Stomach (tissue), 9 donors: Measurements from ENCODE around the gene STK36. TPM values are rescaled to one million over a fixed set of nuclear protein-coding genes. Genes with fewer than 3 reads are reported as not detected.

Source experiments
- DNase-seq, 2 donors: peaks; one replicate each; pipeline versions ENCODE4 v3.0.0 to v3.0.0-alpha.2; 2013 to 2019
- H3K27ac ChIP-seq, 5 donors: fragments of 200-600 bp in 4 of 5; sonication (generic) in 4 of 5; one replicate each; pipeline ENCODE4 v1.5.1; 2013 to 2019; ENCODE audit warnings: mild to moderate bottlenecking in 1 of 5, moderate library complexity in 1 of 5
- H3K27me3 ChIP-seq, 3 donors: fragments of 200-600 bp; sonication (generic); one replicate each; pipeline ENCODE4 v1.5.1; 2017 to 2019; ENCODE audit warnings: mixed run types in 1 of 3
- H3K36me3 ChIP-seq, 4 donors: fragments of 200-600 bp; sonication (generic); 1 replicate in 3 of 4; 2 replicates in 1 of 4; pipeline ENCODE4 v1.5.1; 2016 to 2019
- H3K4me1 ChIP-seq, 4 donors: fragments of 200-600 bp; sonication (generic); one replicate each; pipeline ENCODE4 v1.5.1; 2016 to 2019
- H3K4me3 ChIP-seq, 4 donors: fragments of 200-600 bp; sonication (generic) in 3 of 4; one replicate each; pipeline ENCODE4 v1.5.1; 2016 to 2019; ENCODE audit warnings: mild to moderate bottlenecking in 1 of 4
- H3K9me3 ChIP-seq, 4 donors: fragments of 200-600 bp; sonication (generic); one replicate each; pipeline ENCODE4 v1.5.1; 2016 to 2019
- EP300 ChIP-seq: sonication (generic); formaldehyde crosslinking; IDR thresholded peaks from one replicate; pipeline ENCODE4 v1.6.1; 2017; ENCODE audit warnings: antibody characterized with exemption
- POLR2A ChIP-seq, 4 donors: fragments of 450-650 bp; IDR thresholded peaks; one replicate each; pipeline ENCODE4 v1.6.1; 2016; ENCODE audit warnings: antibody characterized with exemption in 4 of 4, control low read depth in 2 of 4, mild to moderate bottlenecking in 1 of 4, moderate library complexity in 1 of 4
- POLR2AphosphoS5 ChIP-seq, 3 donors: sonication (generic); formaldehyde crosslinking; IDR thresholded peaks; one replicate each; pipeline ENCODE4 v1.6.1; 2016; ENCODE audit warnings: antibody characterized with exemption in 3 of 3
- WGBS, 5 donors: extraction: QIAGEN DNeasy Blood & Tissue Kit in 3 of 5; methylation state at CpG; one replicate each; pipeline versions ENCODE4 v1.1.5 to v1.1.7; 2013 to 2018; 5-methylcytosine and 5-hydroxymethylcytosine counted together
- intact Hi-C: fragments of 100-400 bp; cut with DNase I; formaldehyde crosslinking; loops from one replicate; pipeline ENCODE4 v1.15.1; 2023; ENCODE audit warnings: low total_unique reads
- polyA plus RNA-seq, 3 donors: library from polyadenylated mRNA; stranded (reverse); fragments of 200-250 nt; gene quantifications; one replicate each; pipeline ENCODE4 v1.2.3, GENCODE V29; 2013
- total RNA-seq, 5 donors: library from RNA; depleted of rRNA; stranded (reverse); fragments of >200 nt; gene quantifications; one replicate each; pipeline versions ENCODE4 v1.1.0 to v1.2.3, GENCODE V29; 2014 to 2016
- TF ChIP-seq, protein P1 (sequence below), 7 experiments: fragments of 450-650 bp in 4 of 7; fragments of 200-600 bp in 3 of 7; sonication (generic) in 3 of 7; IDR thresholded peaks; one replicate each; pipeline ENCODE4 v1.5.1; 2016 to 2019; ENCODE audit warnings: antibody characterized with exemption in 7 of 7, control low read depth in 2 of 7, mild to moderate bottlenecking in 1 of 7
- donor health status: healthy with polysubstance abuse.
- donor health status: Bipolar disorder and iron deficiency.
- donor health status: healthy.

STK36 gene
- total and polyA plus RNA-seq, 8 donors = 3.8 to 253 (median 27.6) TPM

DNA sequence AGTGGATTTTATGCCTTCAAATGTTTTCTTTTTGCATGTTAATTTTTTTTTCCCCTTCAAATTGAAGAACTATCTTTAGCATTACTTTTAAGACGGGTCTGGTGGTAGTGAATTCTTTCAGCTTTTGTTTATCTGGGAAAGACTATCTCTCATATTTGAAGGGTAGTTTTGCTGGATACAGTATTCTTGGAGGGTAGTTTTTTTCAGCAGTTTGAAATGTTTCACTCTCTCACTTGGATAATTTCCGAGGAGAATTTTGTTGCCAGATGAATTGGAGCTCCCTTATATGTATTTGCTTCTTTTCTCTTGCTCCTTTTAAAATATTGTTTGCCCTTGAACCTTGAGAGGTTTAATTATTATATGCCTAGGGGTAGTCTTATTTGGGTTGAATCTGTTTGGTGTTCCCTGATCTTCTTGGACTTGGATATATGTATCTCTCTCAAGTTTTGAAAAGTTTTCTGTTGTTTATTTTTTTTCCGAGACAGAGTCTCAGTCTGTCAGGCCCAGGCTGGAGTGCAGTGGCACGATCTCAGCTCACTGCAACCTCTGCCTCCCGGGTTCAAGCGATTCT, 54.2 kb downstream of the STK36 start:
- DNase-seq = no peak
- intact Hi-C loops = loop anchor here (10.0 kb wide), 1 partner anchor 109 kb away; the partner anchor contains the start of gene PRKAG3
- Histone ChIP-seq H3K27ac (no peak overlapping the region), H3K4me3 (no peak overlapping the region), H3K36me3 (peaks cover 0 to 24% (median 12%) of the 10 kb centered on the region in 4 donors), H3K9me3 (peaks cover 3 to 21% (median 12%) of the 10 kb centered on the region in 4 donors), H3K27me3 (no peaks in the 10 kb centered on the region), H3K4me1 (peaks cover 11 to 32% (median 18%) of the 10 kb centered on the region in 4 donors)
- 93 to 99% (median 98%) methylated on average over 6 of the region's 6 CpGs for WGBS, 5 donors
- TF ChIP-seq EP300 = no peak
- TF ChIP-seq, protein P1, sequence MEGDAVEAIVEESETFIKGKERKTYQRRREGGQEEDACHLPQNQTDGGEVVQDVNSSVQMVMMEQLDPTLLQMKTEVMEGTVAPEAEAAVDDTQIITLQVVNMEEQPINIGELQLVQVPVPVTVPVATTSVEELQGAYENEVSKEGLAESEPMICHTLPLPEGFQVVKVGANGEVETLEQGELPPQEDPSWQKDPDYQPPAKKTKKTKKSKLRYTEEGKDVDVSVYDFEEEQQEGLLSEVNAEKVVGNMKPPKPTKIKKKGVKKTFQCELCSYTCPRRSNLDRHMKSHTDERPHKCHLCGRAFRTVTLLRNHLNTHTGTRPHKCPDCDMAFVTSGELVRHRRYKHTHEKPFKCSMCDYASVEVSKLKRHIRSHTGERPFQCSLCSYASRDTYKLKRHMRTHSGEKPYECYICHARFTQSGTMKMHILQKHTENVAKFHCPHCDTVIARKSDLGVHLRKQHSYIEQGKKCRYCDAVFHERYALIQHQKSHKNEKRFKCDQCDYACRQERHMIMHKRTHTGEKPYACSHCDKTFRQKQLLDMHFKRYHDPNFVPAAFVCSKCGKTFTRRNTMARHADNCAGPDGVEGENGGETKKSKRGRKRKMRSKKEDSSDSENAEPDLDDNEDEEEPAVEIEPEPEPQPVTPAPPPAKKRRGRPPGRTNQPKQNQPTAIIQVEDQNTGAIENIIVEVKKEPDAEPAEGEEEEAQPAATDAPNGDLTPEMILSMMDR (IDR thresholded peaks at IDR 0.05) = no peak
- no peak for TF ChIP-seq POLR2A (IDR thresholded peaks at IDR 0.05)
- TF ChIP-seq POLR2AphosphoS5 (IDR thresholded peaks at IDR 0.05) = no peak

DNA sequence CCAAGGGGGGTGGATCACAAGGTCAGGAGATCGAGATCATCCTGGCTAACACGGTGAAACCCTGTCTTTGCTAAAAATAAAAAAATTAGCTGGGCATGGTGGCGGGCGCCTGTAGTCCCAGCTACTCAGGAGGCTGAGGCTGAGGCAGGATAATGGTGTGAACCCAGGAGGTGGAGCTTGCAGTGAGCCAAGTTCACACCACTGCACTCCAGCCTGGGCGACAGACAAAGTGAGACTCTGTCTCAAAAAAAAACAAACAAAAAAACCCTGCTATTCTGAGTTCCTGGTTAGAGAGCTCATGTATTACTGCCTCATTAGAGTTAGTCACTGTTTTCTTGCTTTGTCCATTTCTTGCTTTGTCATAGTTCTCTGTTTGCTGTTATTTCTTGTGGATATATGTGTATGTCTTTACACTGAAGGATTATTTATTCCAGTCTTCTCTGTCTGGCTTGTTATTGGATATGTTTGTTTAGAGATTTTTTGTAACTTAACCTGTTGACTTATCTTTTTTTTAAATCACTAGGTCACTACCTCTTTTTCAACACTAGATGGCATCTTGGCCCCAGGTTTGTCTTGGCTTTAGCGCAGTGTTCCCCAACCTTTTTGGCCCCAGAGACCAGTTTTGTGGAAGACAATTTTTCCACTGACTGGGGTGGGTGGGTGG, 55.7 kb downstream of the STK36 start:
- WGBS, 5 donors = 92 to 99% (median 97%) methylated on average over 6 of the region's 6 CpGs
- peaks cover 0 to 24% (median 12%) of the 10 kb centered on the region in 4 donors for H3K36me3 ChIP-seq
- peaks cover 8 to 33% (median 16%) of the 10 kb centered on the region in 4 donors for H3K4me1 ChIP-seq
- TF ChIP-seq POLR2AphosphoS5 (IDR thresholded peaks at IDR 0.05) = no peak
- TF ChIP-seq EP300 = no peak
- TF ChIP-seq, protein P1 (IDR thresholded peaks at IDR 0.05) = peak in 3 of 7 experiments; percentile 26 to 32 (median 30)
- DNase-seq = no peak
- intact Hi-C loops = loop anchor here (10.0 kb wide), 1 partner anchor 107 kb away; the partner anchor contains the start of gene PRKAG3
- no peak overlapping the region for H3K27ac ChIP-seq
- no peaks in the 10 kb centered on the region for H3K27me3 ChIP-seq
- H3K4me3 ChIP-seq = no peak overlapping the region
- peaks cover 3 to 21% (median 12%) of the 10 kb centered on the region in 4 donors for H3K9me3 ChIP-seq

DNA sequence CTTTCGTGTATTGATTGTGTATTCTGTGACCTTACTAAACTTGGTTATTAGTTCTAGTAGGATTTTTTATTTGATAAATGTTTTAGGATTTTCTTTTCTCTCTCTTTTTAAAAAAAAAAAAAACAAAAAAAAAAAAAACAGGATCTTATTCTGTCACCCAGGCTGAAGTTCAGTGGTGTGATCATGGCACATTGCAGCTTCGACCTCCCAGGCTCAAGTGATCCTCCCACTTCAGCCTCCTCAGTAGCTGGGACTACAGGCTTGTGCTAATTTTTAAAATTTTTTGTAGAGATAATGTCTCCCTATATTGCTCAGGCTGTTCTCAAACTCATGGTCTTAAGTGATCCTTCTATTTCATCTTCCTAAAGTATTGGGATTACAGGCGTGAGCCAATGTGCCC, 57.8 kb downstream of the STK36 start:
- H3K27ac ChIP-seq = no peak overlapping the region
- H3K27me3 ChIP-seq = no peaks in the 10 kb centered on the region
- H3K4me1 ChIP-seq = peaks cover 4 to 40% (median 18%) of the 10 kb centered on the region in 4 donors
- intact Hi-C loops = loop anchor here (10.0 kb wide), 1 partner anchor 105 kb away; the partner anchor contains the start of gene PRKAG3
- DNase-seq = no peak
- WGBS, 5 donors = 96 to 100% (median 96%) methylated on average over 3 of the region's 3 CpGs
- H3K36me3 ChIP-seq = peaks cover 0 to 24% (median 12%) of the 10 kb centered on the region in 4 donors
- TF ChIP-seq, protein P1 (IDR thresholded peaks at IDR 0.05) = no peak
- TF ChIP-seq EP300 = no peak
- no peak for TF ChIP-seq POLR2AphosphoS5 (IDR thresholded peaks at IDR 0.05)
- TF ChIP-seq POLR2A (IDR thresholded peaks at IDR 0.05) = no peak
- H3K4me3 ChIP-seq = no peak overlapping the region
- H3K9me3 ChIP-seq = peaks cover 3 to 21% (median 12%) of the 10 kb centered on the region in 4 donors

DNA sequence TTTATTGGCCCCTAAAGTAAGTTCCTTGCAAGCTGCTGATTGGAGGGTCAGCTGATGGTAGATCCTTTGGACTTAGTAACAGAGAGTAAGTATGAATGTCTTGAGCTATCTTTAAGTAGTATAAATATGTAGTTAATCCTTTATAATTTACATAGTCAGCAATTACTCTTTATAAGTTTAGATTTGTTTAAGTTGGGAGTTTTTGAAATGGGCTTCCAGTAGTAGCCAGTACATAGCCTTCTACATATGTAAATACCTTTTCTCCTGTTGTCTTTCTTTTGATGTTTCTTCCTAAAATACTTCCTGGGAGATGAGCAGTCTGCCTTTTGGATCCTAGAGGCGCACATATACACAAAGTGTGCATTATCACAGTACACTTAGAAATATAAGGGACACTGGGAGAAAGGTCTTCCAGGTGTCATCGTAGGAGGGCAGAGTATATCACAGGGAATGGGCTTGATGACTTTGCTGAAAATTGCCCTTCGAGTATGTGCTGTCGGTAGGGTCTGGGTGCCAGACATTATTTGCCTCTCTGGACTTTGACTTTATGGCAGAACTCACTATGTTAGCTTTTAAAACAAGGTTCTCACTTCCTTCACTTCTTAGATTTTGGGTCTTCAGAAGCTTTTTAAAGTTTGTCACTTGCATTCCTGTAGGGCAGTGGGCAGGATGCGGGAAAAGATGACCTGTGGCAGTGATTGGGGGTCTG, 60.3 kb downstream of the STK36 start:
- Histone ChIP-seq H3K27me3 (no peaks in the 10 kb centered on the region), H3K36me3 (peaks cover 0 to 11% (median 9%) of the 10 kb centered on the region in 4 donors), H3K4me1 (peaks cover 4 to 40% (median 18%) of the 10 kb centered on the region in 4 donors), H3K4me3 (no peak overlapping the region), H3K27ac (peak overlapping the region in 4 of 5 donors; percentile 6 to 75 (median 58)), H3K9me3 (peaks cover 0 to 4% (median 1%) of the 10 kb centered on the region in 4 donors)
- DNase-seq = no peak
- 85 to 96% (median 96%) methylated on average over 5 of the region's 5 CpGs for WGBS, 5 donors
- no peak for TF ChIP-seq POLR2AphosphoS5 (IDR thresholded peaks at IDR 0.05)
- TF ChIP-seq, protein P1 (IDR thresholded peaks at IDR 0.05) = no peak
- no peak for TF ChIP-seq POLR2A (IDR thresholded peaks at IDR 0.05)
- TF ChIP-seq EP300 = no peak
- intact Hi-C loops = no loop called here
